ENCODE measurements around the gene TBX18.
A peak's percentile ranks its signal among the peaks of the same experiment; 100 is the strongest.

Gene TBX18

GRCh38 chr6:84788689-84789088 is 24.3 kb upstream of the TBX18 start:
- no peak overlapping the region for H4K5ac ChIP-seq (ENCODE audit: low read length)
- H3K56ac ChIP-seq (ENCODE audit: low read length): no peak overlapping the region
- H3K18ac ChIP-seq (ENCODE audit: low read length): no peak overlapping the region
- H4K8ac ChIP-seq (ENCODE audit: low read depth, low read length): no peak overlapping the region
- no peak overlapping the region for H3K23ac ChIP-seq (ENCODE audit: low read length)
- no peaks in the 10 kb centered on the region for H3K4me1 ChIP-seq (ENCODE audit: control insufficient read depth, low read depth, low read length)
- no CpG with 5 or more reads among the region's 2 CpGs for WGBS (ENCODE audit: extremely low coverage, insufficient coverage, low lambda C conversion rate)
- no peak overlapping the region for H2BK120ac ChIP-seq (ENCODE audit: low read depth, low read length)
- H3K27ac ChIP-seq (ENCODE audit: low read depth, low read length): no peak overlapping the region
- no peak overlapping the region for H2AK5ac ChIP-seq (ENCODE audit: low read length)
- H3K79me1 ChIP-seq (ENCODE audit: low read length): no peaks in the 10 kb centered on the region
- H3K4me3 ChIP-seq (ENCODE audit: low read length): no peak overlapping the region
- no peaks in the 10 kb centered on the region for H3K27me3 ChIP-seq (ENCODE audit: insufficient read depth, low read length, poor library complexity)
- H3K36me3 ChIP-seq (ENCODE audit: control insufficient read depth, insufficient read depth, low read length): no peaks in the 10 kb centered on the region
- H3K4ac ChIP-seq (ENCODE audit: low read depth, low read length): no peak overlapping the region
- H2BK5ac ChIP-seq (ENCODE audit: low read length): no peak overlapping the region
- no peak for DNase-seq
- no peak overlapping the region for H3K9ac ChIP-seq (ENCODE audit: low read length)
- H3K79me2 ChIP-seq (ENCODE audit: control insufficient read depth, insufficient read depth, low read length): no peaks in the 10 kb centered on the region
- H2BK15ac ChIP-seq (replicated peaks; ENCODE audit: low read depth): no peak overlapping the region
- H3K4me2 ChIP-seq (ENCODE audit: low read length): no peak overlapping the region

- Histone ChIP-seq H3K27me3 (ENCODE audit: insufficient read depth, low read length, poor library complexity) (no peaks in the 10 kb centered on the region), H2BK120ac (ENCODE audit: low read depth, low read length) (no peak overlapping the region), H4K8ac (ENCODE audit: low read depth, low read length) (no peak overlapping the region), H3K56ac (ENCODE audit: low read length) (no peak overlapping the region), H2AK5ac (ENCODE audit: low read length) (no peak overlapping the region), H2BK5ac (ENCODE audit: low read length) (no peak overlapping the region), H3K18ac (ENCODE audit: low read length) (no peak overlapping the region), H2BK15ac (replicated peaks; ENCODE audit: low read depth) (no peak overlapping the region), H3K36me3 (ENCODE audit: control insufficient read depth, insufficient read depth, low read length) (no peaks in the 10 kb centered on the region), H3K4ac (ENCODE audit: low read depth, low read length) (no peak overlapping the region), H3K79me2 (ENCODE audit: control insufficient read depth, insufficient read depth, low read length) (no peaks in the 10 kb centered on the region), H3K4me3 (ENCODE audit: low read length) (no peak overlapping the region), H4K5ac (ENCODE audit: low read length) (no peak overlapping the region), H3K27ac (ENCODE audit: low read depth, low read length) (no peak overlapping the region), H3K4me2 (ENCODE audit: low read length) (no peak overlapping the region), H3K4me1 (ENCODE audit: control insufficient read depth, low read depth, low read length) (no peaks in the 10 kb centered on the region), H3K23ac (ENCODE audit: low read length) (no peak overlapping the region), H3K9ac (ENCODE audit: low read length) (no peak overlapping the region), H3K79me1 (ENCODE audit: low read length) (no peaks in the 10 kb centered on the region)
- no peak for DNase-seq
- WGBS (ENCODE audit: extremely low coverage, insufficient coverage, low lambda C conversion rate): no CpG with 5 or more reads among the region's 1 CpG
Measured at GRCh38 chr6:84785671-84786070, 21.3 kb upstream of the TBX18 start.

GRCh38 chr6:84779917-84780316 is 15.5 kb upstream of the TBX18 start:
- H3K56ac ChIP-seq (ENCODE audit: low read length): no peak overlapping the region

GRCh38 chr6:84779380-84779779 is 15.0 kb upstream of the TBX18 start:
- H3K4me3 ChIP-seq (ENCODE audit: low read length): no peak overlapping the region
- H3K23ac ChIP-seq (ENCODE audit: low read length): no peak overlapping the region
- DNase-seq: peak; percentile 40
- H4K5ac ChIP-seq (ENCODE audit: low read length): no peak overlapping the region
- peaks cover 2% of the 10 kb centered on the region for H3K27me3 ChIP-seq (ENCODE audit: insufficient read depth, low read length, poor library complexity)
- H2BK5ac ChIP-seq (ENCODE audit: low read length): no peak overlapping the region
- H3K4me1 ChIP-seq (ENCODE audit: control insufficient read depth, low read depth, low read length): no peaks in the 10 kb centered on the region
- WGBS (ENCODE audit: extremely low coverage, insufficient coverage, low lambda C conversion rate): no CpG with 5 or more reads among the region's 1 CpG
- no peak overlapping the region for H3K4ac ChIP-seq (ENCODE audit: low read depth, low read length)
- no peak overlapping the region for H2BK120ac ChIP-seq (ENCODE audit: low read depth, low read length)
- H3K4me2 ChIP-seq (ENCODE audit: low read length): no peak overlapping the region
- no peak overlapping the region for H4K8ac ChIP-seq (ENCODE audit: low read depth, low read length)
- H3K27ac ChIP-seq (ENCODE audit: low read depth, low read length): no peak overlapping the region
- H2BK15ac ChIP-seq (replicated peaks; ENCODE audit: low read depth): no peak overlapping the region
- no peak overlapping the region for H2AK5ac ChIP-seq (ENCODE audit: low read length)
- no peak overlapping the region for H3K9ac ChIP-seq (ENCODE audit: low read length)
- H3K79me1 ChIP-seq (ENCODE audit: low read length): no peaks in the 10 kb centered on the region
- no peak overlapping the region for H3K18ac ChIP-seq (ENCODE audit: low read length)
- no peaks in the 10 kb centered on the region for H3K79me2 ChIP-seq (ENCODE audit: control insufficient read depth, insufficient read depth, low read length)
- H3K56ac ChIP-seq (ENCODE audit: low read length): no peak overlapping the region
- H3K36me3 ChIP-seq (ENCODE audit: control insufficient read depth, insufficient read depth, low read length): no peaks in the 10 kb centered on the region

More at GRCh38 chr6:84779917-84780316, 15.5 kb upstream of the TBX18 start:
- H3K27ac ChIP-seq (ENCODE audit: low read depth, low read length): no peak overlapping the region
- H3K18ac ChIP-seq (ENCODE audit: low read length): no peak overlapping the region
- no peak overlapping the region for H3K9ac ChIP-seq (ENCODE audit: low read length)
- H2BK120ac ChIP-seq (ENCODE audit: low read depth, low read length): no peak overlapping the region
- WGBS (ENCODE audit: extremely low coverage, insufficient coverage, low lambda C conversion rate): no CpG with 5 or more reads among the region's 2 CpGs
- H3K36me3 ChIP-seq (ENCODE audit: control insufficient read depth, insufficient read depth, low read length): no peaks in the 10 kb centered on the region
- no peak overlapping the region for H3K4ac ChIP-seq (ENCODE audit: low read depth, low read length)
- no peak for DNase-seq
- H4K8ac ChIP-seq (ENCODE audit: low read depth, low read length): no peak overlapping the region
- no peak overlapping the region for H2BK5ac ChIP-seq (ENCODE audit: low read length)
- no peak overlapping the region for H3K4me2 ChIP-seq (ENCODE audit: low read length)
- H3K79me1 ChIP-seq (ENCODE audit: low read length): no peaks in the 10 kb centered on the region
- H3K4me1 ChIP-seq (ENCODE audit: control insufficient read depth, low read depth, low read length): no peaks in the 10 kb centered on the region
- peaks cover 2% of the 10 kb centered on the region for H3K27me3 ChIP-seq (ENCODE audit: insufficient read depth, low read length, poor library complexity)
- H3K23ac ChIP-seq (ENCODE audit: low read length): no peak overlapping the region
- no peaks in the 10 kb centered on the region for H3K79me2 ChIP-seq (ENCODE audit: control insufficient read depth, insufficient read depth, low read length)
- H2BK15ac ChIP-seq (replicated peaks; ENCODE audit: low read depth): no peak overlapping the region
- H2AK5ac ChIP-seq (ENCODE audit: low read length): no peak overlapping the region
- no peak overlapping the region for H3K4me3 ChIP-seq (ENCODE audit: low read length)
- H4K5ac ChIP-seq (ENCODE audit: low read length): no peak overlapping the region

- WGBS (ENCODE audit: extremely low coverage, insufficient coverage, low lambda C conversion rate): no CpG with 5 or more reads among the region's 1 CpG
- Histone ChIP-seq H2BK15ac (replicated peaks; ENCODE audit: low read depth) (no peak overlapping the region), H3K79me2 (ENCODE audit: control insufficient read depth, insufficient read depth, low read length) (no peaks in the 10 kb centered on the region), H2BK5ac (ENCODE audit: low read length) (no peak overlapping the region), H3K56ac (ENCODE audit: low read length) (no peak overlapping the region), H2BK120ac (ENCODE audit: low read depth, low read length) (no peak overlapping the region), H3K79me1 (ENCODE audit: low read length) (no peaks in the 10 kb centered on the region), H3K27ac (ENCODE audit: low read depth, low read length) (no peak overlapping the region), H3K27me3 (ENCODE audit: insufficient read depth, low read length, poor library complexity) (peaks cover 12% of the 10 kb centered on the region), H3K36me3 (ENCODE audit: control insufficient read depth, insufficient read depth, low read length) (no peaks in the 10 kb centered on the region), H3K4me2 (ENCODE audit: low read length) (no peak overlapping the region), H3K23ac (ENCODE audit: low read length) (no peak overlapping the region), H3K4me3 (ENCODE audit: low read length) (no peak overlapping the region), H4K8ac (ENCODE audit: low read depth, low read length) (no peak overlapping the region), H3K18ac (ENCODE audit: low read length) (no peak overlapping the region), H3K4me1 (ENCODE audit: control insufficient read depth, low read depth, low read length) (no peaks in the 10 kb centered on the region), H4K5ac (ENCODE audit: low read length) (no peak overlapping the region), H2AK5ac (ENCODE audit: low read length) (no peak overlapping the region), H3K4ac (ENCODE audit: low read depth, low read length) (no peak overlapping the region), H3K9ac (ENCODE audit: low read length) (no peak overlapping the region)
- no peak for DNase-seq
Measured at GRCh38 chr6:84777888-84778287, 13.5 kb upstream of the TBX18 start.

GRCh38 chr6:84776392-84776791 is 12.0 kb upstream of the TBX18 start:
- no peak overlapping the region for H3K18ac ChIP-seq (ENCODE audit: low read length)
- no peak overlapping the region for H2BK15ac ChIP-seq (replicated peaks; ENCODE audit: low read depth)
- H3K56ac ChIP-seq (ENCODE audit: low read length): no peak overlapping the region
- peaks cover 26% of the 10 kb centered on the region for H3K27me3 ChIP-seq (ENCODE audit: insufficient read depth, low read length, poor library complexity)
- H2BK5ac ChIP-seq (ENCODE audit: low read length): no peak overlapping the region
- H3K9ac ChIP-seq (ENCODE audit: low read length): no peak overlapping the region
- H2BK120ac ChIP-seq (ENCODE audit: low read depth, low read length): no peak overlapping the region
- no peak overlapping the region for H4K8ac ChIP-seq (ENCODE audit: low read depth, low read length)
- H3K79me2 ChIP-seq (ENCODE audit: control insufficient read depth, insufficient read depth, low read length): no peaks in the 10 kb centered on the region
- H3K4me1 ChIP-seq (ENCODE audit: control insufficient read depth, low read depth, low read length): no peaks in the 10 kb centered on the region
- H4K5ac ChIP-seq (ENCODE audit: low read length): no peak overlapping the region
- no peak overlapping the region for H3K27ac ChIP-seq (ENCODE audit: low read depth, low read length)
- no peak overlapping the region for H3K4me3 ChIP-seq (ENCODE audit: low read length)
- no CpG with 5 or more reads among the region's 3 CpGs for WGBS (ENCODE audit: extremely low coverage, insufficient coverage, low lambda C conversion rate)
- H3K23ac ChIP-seq (ENCODE audit: low read length): no peak overlapping the region
- no peak overlapping the region for H3K4ac ChIP-seq (ENCODE audit: low read depth, low read length)
- H2AK5ac ChIP-seq (ENCODE audit: low read length): no peak overlapping the region
- no peak overlapping the region for H3K4me2 ChIP-seq (ENCODE audit: low read length)
- no peak for DNase-seq
- no peaks in the 10 kb centered on the region for H3K36me3 ChIP-seq (ENCODE audit: control insufficient read depth, insufficient read depth, low read length)
- no peaks in the 10 kb centered on the region for H3K79me1 ChIP-seq (ENCODE audit: low read length)

All from mesendoderm (in vitro differentiated cells).